SK-N-SH (cell line): Measurements from ENCODE around the gene MRPL24. TPM values are rescaled to one million over a fixed set of nuclear protein-coding genes. Genes with fewer than 3 reads are reported as not detected.
A peak's percentile ranks its signal among the peaks of the same experiment; 100 is the strongest.

Experiments used
- CTCF ChIA-PET: fragments of 300-600, 350-600 bp; formaldehyde crosslinking; extraction: SDS; loops from one replicate; lab custom pipeline; 2021; lab: Yijun Ruan, JAX
- POLR2A ChIA-PET: fragments of 350-600 bp; sonication (Branson Sonifier 250); formaldehyde crosslinking; extraction: SDS; loops from one replicate; lab custom pipeline; 2020; ENCODE audit warnings: antibody characterized with exemption, inconsistent platforms; lab: Yijun Ruan, JAX
- DNase-seq: peaks from one replicate; pipeline ENCODE4 v3.0.0; 2012
- H2AFZ ChIP-seq: fragments of 200-600 bp; sonication (generic); 2 replicates; pipeline ENCODE4 v1.8.1; 2016; ENCODE audit warnings: antibody characterized with exemption, mild to moderate bottlenecking, low read depth
- H3F3A ChIP-seq: fragments of 200-600 bp; sonication (generic); replicated peaks from 2 replicates; pipeline ENCODE3; 2016; ENCODE audit warnings: antibody characterized with exemption, mild to moderate bottlenecking; ENCODE audit not compliant: insufficient read depth
- H3K27ac ChIP-seq, 2 experiments: fragments of 200-500 bp in 1 of 2; fragments of 200-600 bp in 1 of 2; sonication (Bioruptor generic) in 1 of 2; sonication (generic), shearing (Covaris generic) in 1 of 2; 2 replicates each; pipeline versions ENCODE4 v1.5.1 to v1.6.1; 2014 to 2016; ENCODE audit warnings: low read depth in 2 of 2, inconsistent platforms in 1 of 2, low read length in 1 of 2, mild to moderate bottlenecking in 1 of 2, mixed read lengths in 1 of 2
- H3K27me3 ChIP-seq: fragments of 200-600 bp; sonication (generic), shearing (Covaris generic); 2 replicates; pipeline ENCODE4 v1.6.1; 2016; ENCODE audit warnings: mixed run types; ENCODE audit not compliant: insufficient read depth
- H3K36me3 ChIP-seq, 2 experiments: fragments of 200-500 bp in 1 of 2; fragments of 200-600 bp in 1 of 2; sonication (Bioruptor generic) in 1 of 2; sonication (generic) in 1 of 2; replicated peaks in 1 of 2; 2 replicates each; pipeline versions ENCODE3 to v1.5.1; 2014 to 2016; ENCODE audit warnings: low read length in 1 of 2, mild to moderate bottlenecking in 1 of 2; ENCODE audit not compliant: insufficient read depth in 2 of 2, control insufficient read depth in 1 of 2
- H3K4me1 ChIP-seq, 2 experiments: fragments of 200-500 bp in 1 of 2; fragments of 200-600 bp in 1 of 2; sonication (Bioruptor generic) in 1 of 2; sonication (generic), shearing (Covaris generic) in 1 of 2; 2 replicates each; pipeline versions ENCODE4 v1.5.1 to v1.6.1; 2014 to 2016; ENCODE audit warnings: low read depth in 1 of 2, low read length in 1 of 2, mixed run types in 1 of 2; ENCODE audit not compliant: insufficient read depth in 2 of 2, control insufficient read depth in 1 of 2
- H3K4me2 ChIP-seq: fragments of 200-600 bp; sonication (generic), shearing (Covaris generic); 2 replicates; pipeline ENCODE4 v1.6.1; 2017; ENCODE audit warnings: mixed run types
- H3K4me3 ChIP-seq, 2 experiments: fragments of 200-500 bp in 1 of 2; fragments of 200-600 bp in 1 of 2; sonication (Bioruptor generic) in 1 of 2; sonication (generic), shearing (Covaris generic) in 1 of 2; 2 replicates each; pipeline versions ENCODE4 v1.5.1 to v1.8.1; 2014 to 2016; ENCODE audit warnings: low read depth in 2 of 2, inconsistent platforms in 1 of 2, low read length in 1 of 2, mild to moderate bottlenecking in 1 of 2, mixed read lengths in 1 of 2, moderate library complexity in 1 of 2
- H3K79me2 ChIP-seq: fragments of 200-600 bp; sonication (generic); 2 replicates; pipeline ENCODE4 v1.8.1; 2017; ENCODE audit warnings: mild to moderate bottlenecking; ENCODE audit not compliant: insufficient read depth
- H3K9ac ChIP-seq: fragments of 200-600 bp; sonication (generic); 2 replicates; pipeline ENCODE4 v1.6.1; 2017; ENCODE audit warnings: mixed run types
- H3K9me2 ChIP-seq: fragments of 200-600 bp; sonication (generic); 2 replicates; pipeline ENCODE4 v1.6.1; 2017; ENCODE audit warnings: mixed run types
- H3K9me3 ChIP-seq: fragments of 200-600 bp; sonication (generic); 2 replicates; pipeline ENCODE4 v1.6.1; 2017; ENCODE audit warnings: mixed run types, mild to moderate bottlenecking, moderate library complexity
- H4K20me1 ChIP-seq: fragments of 200-600 bp; sonication (generic); 2 replicates; pipeline ENCODE4 v1.6.1; 2017; ENCODE audit warnings: mild to moderate bottlenecking, mixed run types; ENCODE audit not compliant: insufficient read depth
- CHD2 ChIP-seq: fragments of 150-350 bp; IDR thresholded peaks from 2 replicates; pipeline ENCODE4 v1.6.1; 2018; ENCODE audit warnings: low read length; ENCODE audit not compliant: partially characterized antibody
- FOXM1 ChIP-seq: IDR thresholded peaks from 2 replicates; pipeline ENCODE4 v1.4.0; 2012; ENCODE audit warnings: low read depth, mild to moderate bottlenecking
- JUND ChIP-seq: IDR thresholded peaks from 2 replicates; pipeline ENCODE4 v1.4.0; 2012
- MXI1 ChIP-seq: IDR thresholded peaks from 2 replicates; pipeline ENCODE4 v1.6.1; 2012; ENCODE audit warnings: mild to moderate bottlenecking, low read depth, low read length, improper control_type of control experiment
- NRF1 ChIP-seq: IDR thresholded peaks from 2 replicates; pipeline ENCODE4 v1.6.1; 2012; ENCODE audit warnings: low read depth, mild to moderate bottlenecking, low read length
- RAD21 ChIP-seq: IDR thresholded peaks from 2 replicates; pipeline ENCODE4 v1.6.1; 2012; ENCODE audit warnings: mild to moderate bottlenecking, low read length
- SMC3 ChIP-seq: IDR thresholded peaks from 2 replicates; pipeline ENCODE4 v1.6.1; 2012; ENCODE audit warnings: low read depth, low read length, improper control_type of control experiment
- TAF1 ChIP-seq: IDR thresholded peaks from 2 replicates; pipeline ENCODE4 v1.6.1; 2012; ENCODE audit warnings: low read depth, mild to moderate bottlenecking, low read length, moderate library complexity, borderline replicate concordance
- YY1 ChIP-seq: IDR thresholded peaks from 2 replicates; pipeline ENCODE4 v1.4.0; 2012; ENCODE audit warnings: low read depth, mild to moderate bottlenecking
- WGBS: methylation state at CpG from one replicate; pipeline ENCODE4 v1.1.6; 2017; ENCODE audit warnings: low lambda C conversion rate; 5-methylcytosine and 5-hydroxymethylcytosine counted together
- polyA plus RNA-seq, 3 experiments: library from polyadenylated mRNA; depleted of rRNA; stranded (reverse); fragments of >200 nt; gene quantifications; 2 replicates each; pipeline ENCODE4 v1.2.3, GENCODE V29; 2012
- TF ChIP-seq, protein P1 (sequence below): IDR thresholded peaks from 2 replicates; pipeline ENCODE4 v1.6.1; 2012; ENCODE audit warnings: mild to moderate bottlenecking, low read depth, low read length, moderate library complexity
- TF ChIP-seq, protein P2 (sequence below): fragments of 200-600 bp; sonication (generic); IDR thresholded peaks from 2 replicates; pipeline ENCODE4 v1.6.1; 2017; ENCODE audit warnings: antibody characterized with exemption, mild to moderate bottlenecking, moderate library complexity
- TF ChIP-seq, protein P3 (sequence below): IDR thresholded peaks from 2 replicates; pipeline ENCODE4; 2012
- TF ChIP-seq, protein P4 (sequence below): IDR thresholded peaks from 2 replicates; pipeline ENCODE4 v1.4.0; 2012; ENCODE audit warnings: low read depth, borderline replicate concordance

MRPL24 gene
- polyA plus RNA-seq, 1 of the 3 experiments (the other 2 are of a cell fraction): 149 TPM

DNA sequence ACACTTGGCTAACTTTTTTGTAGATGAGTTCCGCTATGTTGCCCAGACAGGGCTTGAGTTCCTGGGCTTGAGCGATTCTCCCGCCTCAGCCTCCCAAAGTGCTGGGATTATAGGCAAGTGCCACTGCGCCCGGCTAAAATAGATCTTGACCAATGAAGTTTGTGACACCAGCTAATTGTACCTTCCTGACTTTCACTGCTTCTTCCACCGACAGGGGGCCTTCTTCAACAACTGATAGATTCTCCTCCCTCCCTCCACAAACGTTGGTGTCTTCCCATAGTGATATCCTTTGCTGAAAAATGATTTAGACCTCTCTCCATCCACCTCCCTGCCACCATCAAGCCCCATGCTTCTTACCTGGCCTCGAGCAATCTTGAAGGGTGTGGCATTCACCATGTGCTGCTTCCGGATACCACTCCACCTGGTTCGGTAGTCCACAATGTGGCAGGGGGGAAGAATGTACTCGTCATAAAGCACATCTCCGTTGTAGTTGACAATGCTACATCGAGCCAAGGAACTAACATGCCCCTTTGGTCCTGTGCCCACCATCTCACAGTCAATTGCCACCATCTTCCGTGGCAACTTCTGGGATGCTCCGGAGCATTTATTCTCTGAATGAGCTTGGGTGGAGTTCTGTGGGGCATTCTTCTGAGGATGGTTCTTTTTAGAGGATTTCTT lies 14.2 kb downstream of the MRPL24 start:
- H3K4me2 ChIP-seq: peak overlapping the region; percentile 89
- H3K27me3 ChIP-seq: no peaks in the 10 kb centered on the region
- peaks cover 86% of the 10 kb centered on the region for H3K79me2 ChIP-seq
- H3K9ac ChIP-seq: peak overlapping the region; percentile 93; the same call in 1 of the 2 replicates
- peaks cover 28 to 50% of the 10 kb centered on the region in 2 experiments for H3K4me1 ChIP-seq
- H3K4me3 ChIP-seq: peak overlapping the region; percentile 76 to 87
- no peaks in the 10 kb centered on the region for H3K9me2 ChIP-seq
- H3K9me3 ChIP-seq: no peaks in the 10 kb centered on the region
- ChIA-PET CTCF (interaction anchor here (0.7 to 38.0 kb wide), 60 partner anchors 7 to 223 kb away, joined by 3 to 2702 read pairs (median 5); partner anchors contain the start of genes CRABP2, HDGF, INSRR and MRPL24), POLR2A (interaction anchor here (0.9 to 2.7 kb wide), 9 partner anchors 16 to 135 kb away, joined by 3 to 39 read pairs (median 4); partner anchors contain the start of genes HDGF, INSRR and PRCC)
- TF ChIP-seq, protein P1, sequence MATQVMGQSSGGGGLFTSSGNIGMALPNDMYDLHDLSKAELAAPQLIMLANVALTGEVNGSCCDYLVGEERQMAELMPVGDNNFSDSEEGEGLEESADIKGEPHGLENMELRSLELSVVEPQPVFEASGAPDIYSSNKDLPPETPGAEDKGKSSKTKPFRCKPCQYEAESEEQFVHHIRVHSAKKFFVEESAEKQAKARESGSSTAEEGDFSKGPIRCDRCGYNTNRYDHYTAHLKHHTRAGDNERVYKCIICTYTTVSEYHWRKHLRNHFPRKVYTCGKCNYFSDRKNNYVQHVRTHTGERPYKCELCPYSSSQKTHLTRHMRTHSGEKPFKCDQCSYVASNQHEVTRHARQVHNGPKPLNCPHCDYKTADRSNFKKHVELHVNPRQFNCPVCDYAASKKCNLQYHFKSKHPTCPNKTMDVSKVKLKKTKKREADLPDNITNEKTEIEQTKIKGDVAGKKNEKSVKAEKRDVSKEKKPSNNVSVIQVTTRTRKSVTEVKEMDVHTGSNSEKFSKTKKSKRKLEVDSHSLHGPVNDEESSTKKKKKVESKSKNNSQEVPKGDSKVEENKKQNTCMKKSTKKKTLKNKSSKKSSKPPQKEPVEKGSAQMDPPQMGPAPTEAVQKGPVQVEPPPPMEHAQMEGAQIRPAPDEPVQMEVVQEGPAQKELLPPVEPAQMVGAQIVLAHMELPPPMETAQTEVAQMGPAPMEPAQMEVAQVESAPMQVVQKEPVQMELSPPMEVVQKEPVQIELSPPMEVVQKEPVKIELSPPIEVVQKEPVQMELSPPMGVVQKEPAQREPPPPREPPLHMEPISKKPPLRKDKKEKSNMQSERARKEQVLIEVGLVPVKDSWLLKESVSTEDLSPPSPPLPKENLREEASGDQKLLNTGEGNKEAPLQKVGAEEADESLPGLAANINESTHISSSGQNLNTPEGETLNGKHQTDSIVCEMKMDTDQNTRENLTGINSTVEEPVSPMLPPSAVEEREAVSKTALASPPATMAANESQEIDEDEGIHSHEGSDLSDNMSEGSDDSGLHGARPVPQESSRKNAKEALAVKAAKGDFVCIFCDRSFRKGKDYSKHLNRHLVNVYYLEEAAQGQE: no peak
- TF ChIP-seq, protein P2, sequence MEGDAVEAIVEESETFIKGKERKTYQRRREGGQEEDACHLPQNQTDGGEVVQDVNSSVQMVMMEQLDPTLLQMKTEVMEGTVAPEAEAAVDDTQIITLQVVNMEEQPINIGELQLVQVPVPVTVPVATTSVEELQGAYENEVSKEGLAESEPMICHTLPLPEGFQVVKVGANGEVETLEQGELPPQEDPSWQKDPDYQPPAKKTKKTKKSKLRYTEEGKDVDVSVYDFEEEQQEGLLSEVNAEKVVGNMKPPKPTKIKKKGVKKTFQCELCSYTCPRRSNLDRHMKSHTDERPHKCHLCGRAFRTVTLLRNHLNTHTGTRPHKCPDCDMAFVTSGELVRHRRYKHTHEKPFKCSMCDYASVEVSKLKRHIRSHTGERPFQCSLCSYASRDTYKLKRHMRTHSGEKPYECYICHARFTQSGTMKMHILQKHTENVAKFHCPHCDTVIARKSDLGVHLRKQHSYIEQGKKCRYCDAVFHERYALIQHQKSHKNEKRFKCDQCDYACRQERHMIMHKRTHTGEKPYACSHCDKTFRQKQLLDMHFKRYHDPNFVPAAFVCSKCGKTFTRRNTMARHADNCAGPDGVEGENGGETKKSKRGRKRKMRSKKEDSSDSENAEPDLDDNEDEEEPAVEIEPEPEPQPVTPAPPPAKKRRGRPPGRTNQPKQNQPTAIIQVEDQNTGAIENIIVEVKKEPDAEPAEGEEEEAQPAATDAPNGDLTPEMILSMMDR: peak; percentile 74
- TF ChIP-seq MXI1 (peak; percentile 23; the same call in 1 of the 2 replicates), SMC3 (peak; percentile 54), RAD21 (peak; percentile 72)
- H4K20me1 ChIP-seq: peaks cover 41% of the 10 kb centered on the region
- peaks cover 13% of the 10 kb centered on the region for H3F3A ChIP-seq
- H2AFZ ChIP-seq: no peak overlapping the region
- WGBS: 9% methylated on average over 15 of the region's 15 CpGs
- peaks cover 28 to 30% of the 10 kb centered on the region in 2 experiments for H3K36me3 ChIP-seq
- peak overlapping the region; percentile 21 to 83; a peak in 2 of 4 replicates for H3K27ac ChIP-seq
- DNase-seq: peak; percentile 66

DNA sequence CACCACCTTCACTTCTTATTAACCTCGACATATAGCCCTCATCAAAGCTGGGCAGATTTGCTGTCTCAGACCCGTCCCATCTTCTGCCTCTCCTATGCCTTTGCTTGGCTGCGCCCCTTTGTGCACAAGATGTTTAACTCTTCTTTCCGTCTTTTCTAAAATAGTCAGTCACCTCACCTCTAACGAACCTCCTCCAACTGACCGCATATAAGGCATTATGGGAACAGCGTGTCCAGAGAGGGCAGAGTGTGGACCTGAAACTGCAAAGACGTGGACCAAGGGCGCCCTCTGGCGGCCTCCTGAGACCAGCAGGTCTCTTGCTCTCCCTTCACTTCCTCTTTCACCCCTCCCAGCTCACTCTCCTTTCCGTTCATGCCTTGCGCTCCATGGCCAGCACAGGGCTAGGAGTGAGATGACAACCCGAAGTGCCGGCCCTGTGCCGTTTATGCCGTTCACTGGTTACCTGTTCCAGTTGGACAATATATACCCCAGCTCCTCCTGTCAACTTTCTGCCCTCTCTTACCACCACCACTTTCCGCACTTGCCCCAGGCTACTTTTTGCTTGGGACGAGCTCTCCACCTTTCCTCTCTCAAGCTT lies 15.1 kb downstream of the MRPL24 start:
- WGBS: 10% methylated on average over 18 of the region's 18 CpGs
- H3K27ac ChIP-seq: peak overlapping the region; percentile 21 to 62; a peak in 3 of 4 replicates
- H3K36me3 ChIP-seq: peaks cover 33 to 40% of the 10 kb centered on the region in 2 experiments
- peak; percentile 32; the same call in 1 of the 2 replicates for TF ChIP-seq NRF1
- no peak for TF ChIP-seq TAF1
- TF ChIP-seq, protein P3, sequence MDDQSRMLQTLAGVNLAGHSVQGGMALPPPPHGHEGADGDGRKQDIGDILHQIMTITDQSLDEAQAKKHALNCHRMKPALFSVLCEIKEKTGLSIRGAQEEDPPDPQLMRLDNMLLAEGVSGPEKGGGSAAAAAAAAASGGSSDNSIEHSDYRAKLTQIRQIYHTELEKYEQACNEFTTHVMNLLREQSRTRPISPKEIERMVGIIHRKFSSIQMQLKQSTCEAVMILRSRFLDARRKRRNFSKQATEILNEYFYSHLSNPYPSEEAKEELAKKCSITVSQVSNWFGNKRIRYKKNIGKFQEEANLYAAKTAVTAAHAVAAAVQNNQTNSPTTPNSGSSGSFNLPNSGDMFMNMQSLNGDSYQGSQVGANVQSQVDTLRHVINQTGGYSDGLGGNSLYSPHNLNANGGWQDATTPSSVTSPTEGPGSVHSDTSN: no peak
- TF ChIP-seq JUND: no peak
- no peak for TF ChIP-seq CHD2
- TF ChIP-seq FOXM1: no peak
- TF ChIP-seq YY1: no peak
- TF ChIP-seq, protein P2: peak; percentile 95
- peak; percentile 90 for TF ChIP-seq MXI1
- TF ChIP-seq, protein P4, sequence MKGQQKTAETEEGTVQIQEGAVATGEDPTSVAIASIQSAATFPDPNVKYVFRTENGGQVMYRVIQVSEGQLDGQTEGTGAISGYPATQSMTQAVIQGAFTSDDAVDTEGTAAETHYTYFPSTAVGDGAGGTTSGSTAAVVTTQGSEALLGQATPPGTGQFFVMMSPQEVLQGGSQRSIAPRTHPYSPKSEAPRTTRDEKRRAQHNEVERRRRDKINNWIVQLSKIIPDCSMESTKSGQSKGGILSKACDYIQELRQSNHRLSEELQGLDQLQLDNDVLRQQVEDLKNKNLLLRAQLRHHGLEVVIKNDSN: no peak
- TF ChIP-seq RAD21: peak; percentile 98

More for the DNA sequence above, 15.1 kb downstream of the MRPL24 start:
- H3K9me3 ChIP-seq: no peaks in the 10 kb centered on the region
- POLR2A ChIA-PET: interaction anchor here (0.6 to 2.7 kb wide), 12 partner anchors 13 to 136 kb away, joined by 3 to 39 read pairs (median 4); partner anchors contain the start of genes HDGF, INSRR, NES and PRCC
- no peaks in the 10 kb centered on the region for H3K9me2 ChIP-seq
- CTCF ChIA-PET: interaction anchor here (0.6 to 38.0 kb wide), 63 partner anchors 8 to 381 kb away, joined by 3 to 2702 read pairs (median 5); partner anchors contain the start of genes CRABP2, HDGF, INSRR and MRPL24
- no peaks in the 10 kb centered on the region for H3K27me3 ChIP-seq
- H3K4me1 ChIP-seq: peaks cover 28 to 55% of the 10 kb centered on the region in 2 experiments
- peaks cover 95% of the 10 kb centered on the region for H3K79me2 ChIP-seq
- H3K4me2 ChIP-seq: peak overlapping the region; percentile 89
- peaks cover 41% of the 10 kb centered on the region for H4K20me1 ChIP-seq
- peaks cover 13% of the 10 kb centered on the region for H3F3A ChIP-seq
- H3K9ac ChIP-seq: no peak overlapping the region; the same call in 1 of the 2 replicates
- H3K4me3 ChIP-seq: peak overlapping the region; percentile 76 to 87
- H2AFZ ChIP-seq: no peak overlapping the region
- DNase-seq: peak; percentile 84
